Keratinocyte (primary cell): ENCODE data around the gene FAM118B. TPM values are rescaled to one million over a fixed set of nuclear protein-coding genes. Genes with fewer than 3 reads are reported as not detected.
A peak's percentile ranks its signal among the peaks of the same experiment; 100 is the strongest.

Source experiments
- DNase-seq: peaks from one replicate; pipeline ENCODE4 v3.0.0-alpha.2; 2011; ENCODE audit warnings: low read depth, missing footprints, low spot score
- FAIRE-seq: peaks from 2 replicates; lab custom pipeline; 2011; peaks lifted over from hg19 to GRCh38; lab: Jason Lieb, UNC
- H2AFZ ChIP-seq: 2 replicates; pipeline ENCODE4 v1.6.0; 2012; ENCODE audit warnings: low read length, control low read depth, inconsistent platforms; ENCODE audit not compliant: control insufficient read depth
- H3K27ac ChIP-seq: 2 replicates; pipeline ENCODE4 v1.5.1; 2011; ENCODE audit warnings: low read length; ENCODE audit not compliant: control insufficient read depth, insufficient read depth
- H3K27me3 ChIP-seq: 3 replicates; pipeline ENCODE4 v1.6.0; 2011; ENCODE audit warnings: low read length; ENCODE audit not compliant: control insufficient read depth, insufficient read depth; ENCODE audit errors: extremely low read depth
- H3K36me3 ChIP-seq, 2 experiments: 2 replicates in 1 of 2; 3 replicates in 1 of 2; pipeline ENCODE4 v1.5.1; 2011; ENCODE audit warnings: low read length in 2 of 2, mild to moderate bottlenecking in 1 of 2; ENCODE audit not compliant: control insufficient read depth in 2 of 2, insufficient read depth in 2 of 2; ENCODE audit errors: extremely low read depth in 1 of 2
- H3K4me1 ChIP-seq: 3 replicates; pipeline ENCODE4 v1.5.1; 2011; ENCODE audit warnings: low read length; ENCODE audit not compliant: control insufficient read depth, insufficient read depth; ENCODE audit errors: extremely low read depth
- H3K4me2 ChIP-seq: 3 replicates; pipeline ENCODE4 v1.6.0; 2011; ENCODE audit warnings: low read depth, low read length; ENCODE audit not compliant: control insufficient read depth, insufficient read depth; ENCODE audit errors: extremely low read depth
- H3K4me3 ChIP-seq, 3 experiments: fragments of 200-600 bp in 1 of 3; sonication (generic) in 1 of 3; 2 replicates in 2 of 3; 3 replicates in 1 of 3; pipeline ENCODE4 v1.5.1; 2011 to 2016; ENCODE audit warnings: low read length in 3 of 3, mild to moderate bottlenecking in 3 of 3, control low read depth in 2 of 3, inconsistent platforms in 1 of 3, low read depth in 1 of 3, mixed read lengths in 1 of 3, mixed run types in 1 of 3, moderate library complexity in 1 of 3; ENCODE audit not compliant: control insufficient read depth in 2 of 3, insufficient read depth in 2 of 3; ENCODE audit errors: extremely low read depth in 1 of 3
- H3K79me2 ChIP-seq: 2 replicates; pipeline ENCODE4 v1.6.0; 2012; ENCODE audit warnings: low read length; ENCODE audit not compliant: control insufficient read depth, insufficient read depth
- H3K9ac ChIP-seq: 3 replicates; pipeline ENCODE4 v1.6.0; 2011; ENCODE audit warnings: low read length; ENCODE audit not compliant: control insufficient read depth, insufficient read depth; ENCODE audit errors: extremely low read depth
- H3K9me1 ChIP-seq: 3 replicates; pipeline ENCODE4 v1.6.0; 2011; ENCODE audit warnings: low read length; ENCODE audit not compliant: control insufficient read depth, insufficient read depth; ENCODE audit errors: extremely low read depth
- H3K9me3 ChIP-seq: 2 replicates; pipeline ENCODE4 v1.5.1; 2012; ENCODE audit warnings: low read depth, low read length; ENCODE audit not compliant: control insufficient read depth
- H4K20me1 ChIP-seq: 3 replicates; pipeline ENCODE4 v1.6.0; 2011; ENCODE audit warnings: low read length; ENCODE audit not compliant: control insufficient read depth, insufficient read depth; ENCODE audit errors: extremely low read depth
- EZH2 ChIP-seq: IDR thresholded peaks from one replicate; pipeline ENCODE4 v1.6.1; 2012; ENCODE audit warnings: inconsistent platforms, mild to moderate bottlenecking, low read length, moderate library complexity
- dilution Hi-C: fragments of 300-500 bp; cut with MboI; formaldehyde crosslinking; loops from one replicate; pipeline ENCODE4 v1.7.0; 2020; ENCODE audit warnings: low sequenced_read_pairs; ENCODE audit not compliant: extremely low pct_ligation_motif_present
- polyA plus RNA-seq, 5 experiments: library from polyadenylated mRNA; depleted of rRNA in 3 of 5; stranded (reverse) in 3 of 5; stranded (forward) in 1 of 5; unstranded in 1 of 5; fragments of >200 nt; gene quantifications; 1 replicate in 1 of 5; 2 replicates in 3 of 5; 3 replicates in 1 of 5; pipeline versions ENCODE4 v1.2.1 to v1.2.3, GENCODE V29; 2011 to 2012; ENCODE audit warnings: missing spikeins in 2 of 5, low read depth in 1 of 5, low replicate concordance in 1 of 5
- TF ChIP-seq, protein P1 (sequence below), 3 experiments: IDR thresholded peaks in 1 of 3; conservative IDR thresholded peaks in 1 of 3; optimal IDR thresholded peaks in 1 of 3; 2 replicates in 2 of 3; 3 replicates in 1 of 3; pipeline versions ENCODE3 to v1.5.1; 2011; ENCODE audit warnings: low read length in 3 of 3, mild to moderate bottlenecking in 3 of 3, moderate library complexity in 2 of 3, control low read depth in 1 of 3, inconsistent platforms in 1 of 3; ENCODE audit not compliant: insufficient read depth in 2 of 3; ENCODE audit errors: extremely low read depth in 1 of 3

FAM118B gene
- polyA plus RNA-seq, 1 donor (not counting 4 experiments of a cell fraction or from before 2014, with no cell fraction given), result 32.0 TPM

DNA sequence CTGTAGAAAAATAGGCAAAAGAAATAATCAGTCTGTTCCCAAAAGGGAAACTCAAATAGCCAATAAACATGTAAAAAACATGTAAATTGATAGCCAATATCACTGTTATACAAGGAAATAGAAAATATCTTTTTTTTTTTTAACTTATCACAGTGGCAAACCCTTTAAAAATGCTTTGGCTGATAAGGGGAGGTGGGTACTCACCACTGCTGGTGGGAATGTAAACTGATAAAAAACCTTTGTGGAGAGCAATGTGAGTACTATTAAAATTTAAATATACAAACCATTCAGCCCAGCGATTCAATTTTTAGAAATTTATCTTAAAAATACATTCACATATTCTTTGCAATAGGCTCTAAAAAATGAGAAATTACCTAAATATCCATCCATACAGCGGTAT lies 3.7 kb upstream of the FAM118B start:
- FAIRE-seq, result no peak
- H3K27ac ChIP-seq, result no peak overlapping the region
- peaks cover 24% of the 10 kb centered on the region for H3K79me2 ChIP-seq
- H4K20me1 ChIP-seq, result no peaks in the 10 kb centered on the region
- peaks cover 17 to 27% of the 10 kb centered on the region in 2 experiments for H3K36me3 ChIP-seq
- no peak for TF ChIP-seq EZH2
- TF ChIP-seq, protein P1, sequence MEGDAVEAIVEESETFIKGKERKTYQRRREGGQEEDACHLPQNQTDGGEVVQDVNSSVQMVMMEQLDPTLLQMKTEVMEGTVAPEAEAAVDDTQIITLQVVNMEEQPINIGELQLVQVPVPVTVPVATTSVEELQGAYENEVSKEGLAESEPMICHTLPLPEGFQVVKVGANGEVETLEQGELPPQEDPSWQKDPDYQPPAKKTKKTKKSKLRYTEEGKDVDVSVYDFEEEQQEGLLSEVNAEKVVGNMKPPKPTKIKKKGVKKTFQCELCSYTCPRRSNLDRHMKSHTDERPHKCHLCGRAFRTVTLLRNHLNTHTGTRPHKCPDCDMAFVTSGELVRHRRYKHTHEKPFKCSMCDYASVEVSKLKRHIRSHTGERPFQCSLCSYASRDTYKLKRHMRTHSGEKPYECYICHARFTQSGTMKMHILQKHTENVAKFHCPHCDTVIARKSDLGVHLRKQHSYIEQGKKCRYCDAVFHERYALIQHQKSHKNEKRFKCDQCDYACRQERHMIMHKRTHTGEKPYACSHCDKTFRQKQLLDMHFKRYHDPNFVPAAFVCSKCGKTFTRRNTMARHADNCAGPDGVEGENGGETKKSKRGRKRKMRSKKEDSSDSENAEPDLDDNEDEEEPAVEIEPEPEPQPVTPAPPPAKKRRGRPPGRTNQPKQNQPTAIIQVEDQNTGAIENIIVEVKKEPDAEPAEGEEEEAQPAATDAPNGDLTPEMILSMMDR (optimal IDR thresholded peaks at IDR 0.05 in 1 of 3, IDR thresholded peaks at IDR 0.05 in 1 of 3, conservative IDR thresholded peaks at IDR 0.05 in 1 of 3; ENCODE audit: extremely low read depth in 1 of 3, insufficient read depth in 2 of 3, low read length in 3 of 3), result no peak
- H3K9me3 ChIP-seq, result no peaks in the 10 kb centered on the region
- H3K9me1 ChIP-seq, result peaks cover 2% of the 10 kb centered on the region
- H2AFZ ChIP-seq, result no peak overlapping the region
- no peak overlapping the region for H3K9ac ChIP-seq
- H3K27me3 ChIP-seq, result no peaks in the 10 kb centered on the region
- no peak overlapping the region for H3K4me3 ChIP-seq
- peaks cover 12% of the 10 kb centered on the region for H3K4me1 ChIP-seq
- H3K4me2 ChIP-seq, result no peak overlapping the region
- DNase-seq, result no peak
- dilution Hi-C loops, result loop anchor here (25.0 kb wide), 1 partner anchor 271 kb away; the partner anchor contains the start of gene VSIG10L2

DNA sequence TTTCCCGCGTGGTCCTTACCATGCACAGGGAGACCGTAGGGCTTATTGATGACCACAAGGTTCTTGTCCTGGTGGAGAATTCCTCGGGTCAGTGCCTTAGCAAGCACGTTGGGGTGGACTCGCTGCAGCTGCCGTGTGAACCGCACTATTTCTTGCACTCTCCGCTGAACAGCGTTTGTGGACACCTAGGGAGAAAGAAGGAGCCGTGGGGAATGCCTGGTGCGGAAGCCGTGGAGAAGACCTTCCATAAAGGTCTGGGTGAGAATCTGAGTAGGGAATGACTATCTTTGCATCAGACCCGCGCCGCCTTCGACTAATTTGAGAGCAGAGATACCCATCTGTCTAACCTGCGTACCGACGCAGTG lies 729 bp upstream of the FAM118B start:
- Histone ChIP-seq H2AFZ (peak overlapping the region; percentile 80), H3K79me2 (peaks cover 44% of the 10 kb centered on the region), H4K20me1 (no peaks in the 10 kb centered on the region), H3K4me1 (peaks cover 16% of the 10 kb centered on the region), H3K27me3 (no peaks in the 10 kb centered on the region), H3K9me3 (no peaks in the 10 kb centered on the region), H3K9ac (peak overlapping the region; percentile 97), H3K4me3 (peak overlapping the region; percentile 56 to 89 (median 78)), H3K36me3 (peaks cover 6 to 8% of the 10 kb centered on the region in 2 experiments), H3K4me2 (peak overlapping the region; percentile 89), H3K27ac (peak overlapping the region; percentile 75), H3K9me1 (peaks cover 2% of the 10 kb centered on the region)
- no peak for FAIRE-seq
- DNase-seq, result no peak
- no peak for TF ChIP-seq EZH2
- TF ChIP-seq, protein P1 (optimal IDR thresholded peaks at IDR 0.05 in 1 of 3, IDR thresholded peaks at IDR 0.05 in 1 of 3, conservative IDR thresholded peaks at IDR 0.05 in 1 of 3; ENCODE audit: extremely low read depth in 1 of 3, insufficient read depth in 2 of 3, low read length in 3 of 3), result no peak
- dilution Hi-C loops, result loop anchor here (25.0 kb wide), 1 partner anchor 274 kb away; the partner anchor contains the start of gene VSIG10L2
